K562 (cell line): Measurements from ENCODE around the gene STRADB. TPM values are rescaled to one million over a fixed set of nuclear protein-coding genes. Genes with fewer than 3 reads are reported as not detected.

Experiments
- ARID1B ChIP-seq: fragments of 450-650 bp; IDR thresholded peaks from 2 replicates; pipeline ENCODE4 v1.6.1; 2016; ENCODE audit warnings: antibody characterized with exemption, mild to moderate bottlenecking, inconsistent platforms
- BDP1 ChIP-seq: IDR thresholded peaks from 3 replicates; pipeline ENCODE4 v1.6.1; 2011; ENCODE audit not compliant: insufficient read length, insufficient read depth
- C11orf30 ChIP-seq: fragments of 450-650 bp; IDR thresholded peaks from 2 replicates; pipeline ENCODE4 v1.6.1; 2016; ENCODE audit warnings: low read depth, mild to moderate bottlenecking
- CSDE1 ChIP-seq, 2 experiments: fragments of 450-650 bp; IDR thresholded peaks; 2 replicates each; pipeline ENCODE4 v1.6.1; 2016; ENCODE audit warnings: mild to moderate bottlenecking in 1 of 2
- CTBP1 ChIP-seq: fragments of 450-650 bp; IDR thresholded peaks from 2 replicates; pipeline ENCODE4 v1.6.1; 2016; ENCODE audit warnings: borderline replicate concordance
- CXXC5 ChIP-seq: fragments of 250-450 bp; sonication (Bioruptor Pico); IDR thresholded peaks from 2 replicates; pipeline ENCODE4 v1.8.0; 2022; ENCODE audit warnings: inconsistent platforms, mild to moderate bottlenecking, moderate library complexity
- DACH1 ChIP-seq: fragments of 450-650 bp; IDR thresholded peaks from 2 replicates; pipeline ENCODE4 v1.6.1; 2018; ENCODE audit not compliant: partially characterized antibody
- EP300 ChIP-seq: IDR thresholded peaks from 2 replicates; pipeline ENCODE4 v1.6.1; 2012; ENCODE audit warnings: low read length, improper control_type of control experiment
- FOXP1 ChIP-seq: sonication (generic); formaldehyde crosslinking; IDR thresholded peaks from 2 replicates; pipeline ENCODE4 v1.8.0; 2022; ENCODE audit warnings: mild to moderate bottlenecking, missing genetic modification reagents
- HDAC1 ChIP-seq, 2 experiments: fragments of 450-650 bp; IDR thresholded peaks; 2 replicates each; pipeline ENCODE4 v1.6.1; 2016 to 2017; ENCODE audit warnings: inconsistent platforms in 1 of 2, mild to moderate bottlenecking in 1 of 2, moderate library complexity in 1 of 2
- MTA1 ChIP-seq: fragments of 450-650 bp; IDR thresholded peaks from 2 replicates; pipeline ENCODE4 v1.6.1; 2017; ENCODE audit warnings: borderline replicate concordance
- NKRF ChIP-seq: fragments of 450-650 bp; IDR thresholded peaks from 2 replicates; pipeline ENCODE4 v1.6.1; 2016; ENCODE audit warnings: borderline replicate concordance
- PHB2 ChIP-seq: fragments of 450-650 bp; IDR thresholded peaks from 2 replicates; pipeline ENCODE4 v1.6.1; 2017; ENCODE audit warnings: low read depth
- RREB1 ChIP-seq: fragments of 250-450 bp; sonication (Bioruptor Pico); IDR thresholded peaks from 2 replicates; pipeline ENCODE4 v1.4.0; 2020
- U2AF1 ChIP-seq: fragments of 200-400 bp; formaldehyde crosslinking; optimal IDR thresholded peaks from 2 replicates; pipeline ENCODE3; 2017; ENCODE audit warnings: mild to moderate bottlenecking, low read depth, low read length, moderate library complexity
- VEZF1 ChIP-seq: fragments of 200-800 bp; sonication (Bioruptor generic); IDR thresholded peaks from 2 replicates; pipeline ENCODE4 v1.6.1; 2017; ENCODE audit warnings: missing genetic modification characterization, missing compliant biosample characterization
- ZNF311 ChIP-seq: fragments of 250-450 bp; sonication (Bioruptor Pico); IDR thresholded peaks from 2 replicates; pipeline ENCODE4 v1.4.0; 2020; ENCODE audit warnings: mild to moderate bottlenecking, moderate library complexity
- ZNF395 ChIP-seq: fragments of 200-800 bp; sonication (Bioruptor generic); IDR thresholded peaks from 2 replicates; pipeline ENCODE4 v1.6.1; 2017; ENCODE audit warnings: missing genetic modification characterization, missing compliant biosample characterization
- ZNF644 ChIP-seq: fragments of 200-800 bp; sonication (Bioruptor generic); IDR thresholded peaks from 2 replicates; pipeline ENCODE4 v1.6.1; 2016; ENCODE audit warnings: low read depth, missing genetic modification characterization, missing compliant biosample characterization
- polyA plus RNA-seq, 8 experiments: library from polyadenylated mRNA; depleted of rRNA in 4 of 8; stranded (reverse) in 5 of 8; unstranded in 3 of 8; fragments of >200 nt; fragmentation: Nextera tagmentation in 2 of 8; fragmentation: Illumina TruSeq in 1 of 8; extraction: Ambion mirVana in 2 of 8; extraction: Trizol in 1 of 8; gene quantifications; 2 replicates each; pipeline versions ENCODE4 v1.2.1 to v1.2.3, GENCODE V29; 2011 to 2014; ENCODE audit warnings: inconsistent platforms in 1 of 8, missing spikeins in 1 of 8
- total RNA-seq, 7 experiments: library from RNA; depleted of rRNA in 6 of 7; stranded (reverse); fragments of >200 nt in 6 of 7; fragmentation: Illumina TruSeq in 2 of 7; extraction: Trizol in 2 of 7; gene quantifications; 2 replicates each; pipeline versions ENCODE4 v1.2.1 to v1.2.3, GENCODE V29; 2011 to 2021; ENCODE audit warnings: low replicate concordance in 1 of 7

Gene STRADB
- total and polyA plus RNA-seq, 9 of the 15 experiments (the other 6 are each of a cell fraction or from before 2014, with no cell fraction given): 6.9 to 30.6 (median 15.7) TPM

GRCh38 chr2:201433394-201433995 is 18.0 kb upstream of the STRADB start (continued):
- TF ChIP-seq ZNF395 (CRISPR knock-in tag): no peak
- TF ChIP-seq BDP1: no peak
- TF ChIP-seq CTBP1: peak; percentile 80
- peak; percentile 48 for TF ChIP-seq CXXC5
- TF ChIP-seq ZNF644 (tag): no peak
- TF ChIP-seq FOXP1 (CRISPR knock-in tag): no peak
- TF ChIP-seq HDAC1 (IDR thresholded peaks at IDR 0.05): peak in 1 of 2 experiments; percentile 66; a peak in 2 of 4 replicates
- TF ChIP-seq VEZF1 (CRISPR knock-in tag): 0 out of 2 replicates have a peak, but pooled peaks have one; percentile 24
- peak; percentile 36; the same call in 1 of the 2 replicates for TF ChIP-seq MTA1
- TF ChIP-seq DACH1: peak; percentile 68
- no peak for TF ChIP-seq NKRF
- TF ChIP-seq C11orf30: no peak
- TF ChIP-seq CSDE1 (IDR thresholded peaks at IDR 0.05): no peak
- TF ChIP-seq RREB1 (CRISPR knock-in tag): no peak
- peak; percentile 90 for TF ChIP-seq ARID1B
- peak; percentile 88 for TF ChIP-seq EP300
- 0 out of 2 replicates have a peak, but pooled peaks have one; percentile 15 for TF ChIP-seq PHB2
- no peak for TF ChIP-seq ZNF311
- TF ChIP-seq U2AF1: no peak
